Astrocyte (in vitro differentiated cells and primary cell): Measurements from ENCODE around the gene PAMR1.

Experiments used
- CTCF ChIP-seq: IDR thresholded peaks from 2 replicates; pipeline ENCODE4 v1.5.1; 2011; ENCODE audit warnings: low read depth, mild to moderate bottlenecking, inconsistent platforms, low read length, moderate library complexity; ENCODE audit not compliant: insufficient read depth
- EZH2 ChIP-seq: IDR thresholded peaks from 2 replicates; pipeline ENCODE4 v1.6.1; 2012; ENCODE audit warnings: mild to moderate bottlenecking, low read length, inconsistent platforms; ENCODE audit not compliant: insufficient read depth

- TF ChIP-seq CTCF (no peak), EZH2 (no peak)
Measured at GRCh38 chr11:35566885-35567284, 41.5 kb upstream of the PAMR1 start.
